Ectodermal cell (in vitro differentiated cells): Measurements from ENCODE around the gene HMGB1.

ENCODE experiments used
- H3K27ac ChIP-seq: 2 replicates; pipeline ENCODE4 v1.7.0; 2013; ENCODE audit warnings: mild to moderate bottlenecking, low read depth, low read length; ENCODE audit not compliant: insufficient read depth, poor library complexity, severe bottlenecking
- H3K27me3 ChIP-seq: 2 replicates; pipeline ENCODE4 v1.7.0; 2013; ENCODE audit warnings: mild to moderate bottlenecking, low read length; ENCODE audit not compliant: insufficient read depth, control insufficient read depth, poor library complexity, severe bottlenecking
- H3K36me3 ChIP-seq: one replicate; pipeline ENCODE4 v1.7.0; 2013; ENCODE audit warnings: low read length; ENCODE audit not compliant: control insufficient read depth, insufficient read depth
- H3K4me1 ChIP-seq: one replicate; pipeline ENCODE4 v1.7.0; 2013; ENCODE audit warnings: low read length; ENCODE audit not compliant: control insufficient read depth, insufficient read depth
- H3K4me3 ChIP-seq: 2 replicates; pipeline ENCODE4 v1.7.0; 2013; ENCODE audit warnings: low read depth, low read length, control low read depth; ENCODE audit not compliant: insufficient read depth
- H3K9me3 ChIP-seq: 2 replicates; pipeline ENCODE4 v1.7.0; 2013; ENCODE audit warnings: mild to moderate bottlenecking, low read length, moderate library complexity; ENCODE audit not compliant: control insufficient read depth
- WGBS, 2 experiments: methylation state at CpG; one replicate each; pipeline ENCODE4 v1.1.7; 2013; ENCODE audit warnings: missing lambda C conversion rate in 2 of 2; 5-methylcytosine and 5-hydroxymethylcytosine counted together

Gene HMGB1

DNA sequence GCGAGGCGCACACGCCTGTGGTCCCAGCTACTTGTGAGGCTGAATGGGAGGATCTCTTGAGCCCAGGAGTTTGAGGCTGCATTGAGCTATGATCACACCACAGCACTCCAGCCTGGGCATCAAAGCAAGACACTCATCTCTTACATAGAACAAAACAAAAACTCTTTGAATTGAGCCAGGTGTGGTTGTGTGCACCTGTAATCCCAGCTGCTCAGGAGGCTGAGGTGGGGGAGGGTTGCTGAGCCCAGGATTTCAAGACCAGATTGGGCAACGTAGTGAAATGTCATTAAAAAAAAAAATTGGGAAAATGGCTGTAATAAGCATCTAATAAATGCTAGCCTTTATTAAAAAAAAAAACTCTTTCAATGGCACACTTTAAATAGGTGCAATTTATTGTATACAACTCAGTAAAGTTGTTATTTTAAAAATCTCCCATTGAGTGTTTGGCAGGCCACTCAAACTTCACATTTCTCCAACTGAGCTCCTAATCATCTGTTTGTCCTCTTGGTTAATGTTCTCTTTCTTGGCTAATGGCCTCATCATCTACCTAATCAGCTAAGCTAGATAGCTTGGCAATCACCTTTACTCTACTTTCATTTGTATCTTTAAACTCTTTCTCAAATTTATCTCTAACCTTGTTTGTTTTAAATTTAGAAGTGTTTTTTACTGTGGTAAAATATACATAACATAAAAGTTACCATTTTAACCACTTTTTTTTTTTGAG, 28.1 kb upstream of the HMGB1 start:
- Histone ChIP-seq H3K27me3 (no peaks in the 10 kb centered on the region), H3K27ac (no peak overlapping the region), H3K4me1 (no peaks in the 10 kb centered on the region), H3K4me3 (no peak overlapping the region), H3K36me3 (no peaks in the 10 kb centered on the region), H3K9me3 (no peaks in the 10 kb centered on the region)
- 87 to 91% methylated on average over 4 of the region's 4 CpGs for WGBS, 2 experiments

DNA sequence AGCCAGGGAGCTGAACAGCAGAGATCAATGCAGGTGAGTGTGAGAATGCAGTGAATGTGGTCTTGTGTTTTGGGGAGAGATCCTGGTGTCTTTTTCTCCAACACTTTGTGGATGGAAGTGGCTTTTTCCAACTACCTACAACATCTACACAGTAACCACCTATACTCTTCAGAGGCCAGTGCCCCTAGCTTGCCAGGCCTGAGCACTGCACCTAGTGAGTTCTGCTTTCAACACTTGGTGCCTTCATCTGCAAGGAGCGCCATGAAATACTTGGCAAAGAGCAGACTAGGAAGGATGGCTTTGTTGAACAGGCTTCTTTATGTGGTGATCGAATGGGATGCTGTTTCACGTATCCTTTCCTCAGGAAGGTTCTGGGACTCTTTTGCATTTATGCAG, 21.3 kb upstream of the HMGB1 start:
- H3K9me3 ChIP-seq, result no peaks in the 10 kb centered on the region
- no peak overlapping the region for H3K27ac ChIP-seq
- no peaks in the 10 kb centered on the region for H3K36me3 ChIP-seq
- WGBS, 2 experiments, result 88 to 96% methylated on average over 3 of the region's 3 CpGs
- no peaks in the 10 kb centered on the region for H3K27me3 ChIP-seq
- no peaks in the 10 kb centered on the region for H3K4me1 ChIP-seq
- no peak overlapping the region for H3K4me3 ChIP-seq

DNA sequence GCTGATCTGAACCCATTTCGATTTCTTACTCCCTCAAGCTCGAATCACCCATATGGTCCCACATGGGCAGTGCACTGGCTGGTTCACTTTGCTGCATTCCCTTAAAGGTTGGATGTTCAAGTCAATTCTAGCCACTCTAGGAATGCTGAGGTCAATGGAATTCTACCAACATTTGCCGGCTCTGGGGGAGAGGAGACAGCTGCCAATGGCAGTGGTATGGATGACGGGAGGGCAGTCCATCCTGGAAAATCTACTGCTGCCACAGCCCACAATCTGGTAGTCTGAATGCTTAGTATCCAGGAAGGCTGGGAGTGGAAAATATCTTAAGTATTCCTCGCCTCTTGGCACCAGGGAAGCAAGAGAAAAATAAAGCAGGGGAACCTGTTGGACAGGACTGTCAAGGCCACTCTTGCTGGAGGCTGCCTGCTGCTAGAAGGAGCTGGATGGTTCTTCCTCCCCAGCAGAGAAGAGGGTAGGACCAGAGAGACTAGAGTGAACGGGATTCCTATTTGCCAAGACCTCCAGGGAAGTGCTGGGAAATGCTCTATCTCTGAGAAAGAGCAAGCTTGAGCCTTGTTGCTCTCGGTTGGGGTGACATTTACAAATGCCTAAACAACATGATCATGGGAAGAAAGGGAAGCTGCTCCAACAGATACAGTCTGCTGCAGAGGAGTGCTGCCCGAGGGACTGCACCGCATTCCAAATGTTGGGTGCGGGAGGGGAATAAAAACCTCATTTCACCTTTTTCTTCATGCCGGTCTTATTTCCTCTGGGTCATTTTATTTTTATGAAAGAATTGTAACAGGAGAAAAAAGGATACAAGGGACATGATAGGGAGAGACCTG, 20.7 kb upstream of the HMGB1 start:
- no peak overlapping the region for H3K27ac ChIP-seq
- H3K36me3 ChIP-seq, result no peaks in the 10 kb centered on the region
- H3K9me3 ChIP-seq, result no peaks in the 10 kb centered on the region
- H3K4me1 ChIP-seq, result no peaks in the 10 kb centered on the region
- no peaks in the 10 kb centered on the region for H3K27me3 ChIP-seq
- 78 to 79% methylated on average over 11 of the region's 11 CpGs for WGBS, 2 experiments
- no peak overlapping the region for H3K4me3 ChIP-seq

DNA sequence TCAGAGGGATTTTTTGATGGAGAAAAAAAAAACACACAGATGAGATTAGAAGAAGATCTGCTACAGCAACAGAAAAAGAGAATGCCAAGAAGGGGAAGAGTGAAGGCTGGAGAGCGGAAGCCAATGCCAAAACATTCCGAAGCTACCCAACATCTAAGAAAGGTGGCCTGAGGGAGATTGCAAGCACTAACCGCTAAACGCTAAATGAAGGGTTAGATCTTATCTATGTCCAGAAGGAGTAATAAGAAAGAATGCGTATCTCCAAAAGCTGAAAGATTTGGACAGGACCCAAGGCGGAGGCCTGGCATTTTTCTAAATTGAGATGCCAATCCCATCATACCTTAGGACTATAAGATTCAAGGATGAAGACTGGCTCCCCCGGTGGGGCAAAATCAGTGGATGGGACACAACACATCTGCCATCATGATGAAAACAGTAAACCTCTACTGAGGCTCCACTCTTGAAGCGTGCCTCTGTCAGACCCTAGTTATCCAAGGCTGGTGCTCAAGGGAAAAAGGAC, 15.6 kb upstream of the HMGB1 start:
- H3K9me3 ChIP-seq, result no peaks in the 10 kb centered on the region
- no peaks in the 10 kb centered on the region for H3K36me3 ChIP-seq
- no peaks in the 10 kb centered on the region for H3K27me3 ChIP-seq
- H3K27ac ChIP-seq, result no peak overlapping the region
- H3K4me3 ChIP-seq, result no peak overlapping the region
- H3K4me1 ChIP-seq, result no peaks in the 10 kb centered on the region
- WGBS, 2 experiments, result 95 to 97% methylated on average over 8 of the region's 8 CpGs

DNA sequence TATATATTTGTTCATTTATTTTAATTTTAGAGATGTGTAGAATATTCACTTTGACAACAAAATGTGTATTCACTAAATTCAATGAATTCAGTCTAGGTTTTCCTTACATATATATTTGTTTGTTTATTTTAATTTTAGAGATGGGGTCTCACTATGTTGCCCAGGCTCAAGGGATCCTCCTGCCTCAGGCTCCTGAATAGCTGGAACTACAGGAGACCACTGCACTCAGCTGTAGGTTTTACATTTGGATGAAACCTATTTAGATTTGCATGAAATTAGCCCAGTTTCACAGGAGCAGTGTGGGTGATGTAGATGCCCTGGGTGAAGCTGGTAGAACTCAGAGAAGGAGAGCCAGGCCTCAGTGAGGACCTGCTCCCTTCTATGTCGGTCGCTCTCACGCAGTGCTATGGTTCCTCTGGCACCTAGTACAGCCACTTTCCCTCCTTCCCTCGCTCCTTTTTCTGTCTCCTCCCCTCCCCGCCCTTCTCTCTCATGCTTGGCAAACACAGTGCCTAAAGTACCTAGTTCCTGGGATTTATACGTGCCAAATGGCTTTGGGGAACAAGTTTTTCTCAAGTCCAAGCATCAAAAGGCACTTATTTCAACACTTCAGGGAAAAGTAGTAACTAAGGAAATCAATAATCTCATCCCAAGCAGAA, 14.7 kb upstream of the HMGB1 start:
- Histone ChIP-seq H3K4me1 (no peaks in the 10 kb centered on the region), H3K4me3 (no peak overlapping the region), H3K9me3 (no peaks in the 10 kb centered on the region), H3K36me3 (no peaks in the 10 kb centered on the region), H3K27me3 (no peaks in the 10 kb centered on the region), H3K27ac (no peak overlapping the region)
- WGBS, 2 experiments, result 78 to 88% methylated on average over 6 of the region's 6 CpGs

DNA sequence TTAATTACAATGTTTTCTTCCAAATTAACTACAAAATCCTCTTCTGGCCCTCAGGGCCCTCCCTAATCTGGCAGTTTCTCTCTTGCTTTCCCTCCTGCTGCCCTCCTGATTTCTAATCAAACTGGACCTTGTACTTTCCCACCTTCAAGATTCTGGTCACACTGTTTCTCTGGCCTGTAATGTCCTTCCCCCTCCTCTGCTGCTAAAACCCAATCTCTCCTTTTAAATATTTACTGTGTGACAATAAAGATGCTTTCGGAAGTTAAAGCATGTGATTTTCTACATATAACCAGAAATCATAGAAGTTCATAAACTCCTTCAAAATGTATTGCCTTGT, 14.1 kb upstream of the HMGB1 start:
- H3K27ac ChIP-seq, result no peak overlapping the region
- H3K4me3 ChIP-seq, result no peak overlapping the region
- WGBS, 2 experiments, result 100% methylated on average over 1 of the region's 1 CpG; no CpG with 5 or more reads in 1 of the 2 experiments

DNA sequence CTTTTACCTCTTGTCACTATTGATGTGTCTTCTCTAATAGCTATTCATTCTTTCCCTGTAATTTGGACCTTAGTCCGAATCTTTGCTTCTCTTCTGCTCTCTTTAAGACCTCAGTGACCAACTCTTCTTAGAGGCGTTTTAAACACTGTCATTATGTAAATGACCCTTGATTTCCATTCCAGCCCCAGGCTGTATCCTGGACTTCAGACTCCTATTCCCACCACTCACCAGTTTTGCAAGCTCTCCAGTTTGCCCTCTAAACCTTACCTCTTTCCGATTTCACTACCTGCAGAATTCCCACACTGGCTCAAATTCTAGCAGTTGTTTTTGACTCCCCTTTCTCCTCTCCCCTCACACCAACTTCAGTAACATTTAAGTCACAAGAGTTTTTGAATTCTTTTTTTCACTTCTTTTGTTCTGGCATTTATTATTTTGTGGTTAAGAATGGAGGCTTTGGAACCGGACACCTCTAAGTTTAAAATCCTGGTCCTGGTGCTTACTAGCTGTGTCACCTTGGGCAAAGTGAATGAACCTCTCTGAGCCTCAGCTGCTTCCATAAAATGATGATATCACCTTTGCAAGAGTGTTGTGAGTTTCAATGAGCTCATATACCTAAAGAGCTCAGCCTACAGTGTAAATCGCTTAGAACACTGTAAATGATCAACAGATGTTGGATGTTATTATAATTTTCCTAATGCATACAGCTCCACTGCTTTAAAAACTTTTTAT, 13.6 kb upstream of the HMGB1 start:
- no peaks in the 10 kb centered on the region for H3K9me3 ChIP-seq
- H3K36me3 ChIP-seq, result no peaks in the 10 kb centered on the region
- WGBS, 2 experiments, result 69 to 74% methylated on average over 4 to 5 of the region's 5 CpGs
- H3K4me1 ChIP-seq, result no peaks in the 10 kb centered on the region
- H3K27ac ChIP-seq, result no peak overlapping the region
- no peaks in the 10 kb centered on the region for H3K27me3 ChIP-seq
- no peak overlapping the region for H3K4me3 ChIP-seq

More for the DNA sequence above, 14.1 kb upstream of the HMGB1 start:
- Histone ChIP-seq H3K4me1 (no peaks in the 10 kb centered on the region), H3K9me3 (no peaks in the 10 kb centered on the region), H3K27me3 (no peaks in the 10 kb centered on the region), H3K36me3 (no peaks in the 10 kb centered on the region)

DNA sequence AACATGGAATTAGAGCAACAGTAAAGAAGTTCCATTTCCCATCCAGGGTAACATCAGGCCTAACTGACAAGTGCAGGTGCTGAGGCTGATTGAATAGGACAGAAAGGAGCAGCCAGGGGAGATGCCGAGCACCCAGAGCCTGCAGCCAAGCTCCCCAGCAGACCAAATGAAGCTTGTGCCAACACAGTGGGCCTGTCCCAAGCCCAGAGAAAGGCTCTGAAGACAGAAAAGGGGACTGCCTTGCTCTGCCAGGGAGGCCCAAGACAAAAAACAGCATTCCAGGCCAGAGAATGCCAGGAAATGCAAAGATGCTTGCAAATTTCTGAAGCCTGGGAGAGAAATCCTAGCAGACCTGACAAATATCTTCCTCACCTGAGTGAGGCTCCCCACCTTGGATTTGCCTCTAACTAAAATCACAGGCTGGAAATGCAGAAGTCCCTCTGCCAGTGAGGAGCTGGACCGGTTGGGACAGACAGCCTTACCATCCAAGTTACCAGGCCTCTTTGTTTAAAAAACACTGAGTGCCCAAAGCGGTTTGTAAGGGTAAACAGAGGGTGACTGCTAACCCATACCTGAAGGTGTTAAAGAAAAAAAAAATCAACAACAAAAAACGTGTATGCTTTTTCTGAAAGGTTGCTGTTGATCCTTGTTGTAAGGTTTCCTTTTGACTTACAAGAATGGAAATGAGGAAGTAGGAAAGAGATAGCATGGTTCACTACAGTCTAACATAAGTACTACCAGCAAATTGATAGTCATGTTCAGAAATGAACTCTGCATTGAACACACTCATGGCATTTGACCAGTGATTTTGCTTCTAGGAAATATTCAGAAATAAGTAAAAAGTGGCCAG, 11.8 kb upstream of the HMGB1 start:
- Histone ChIP-seq H3K4me3 (no peak overlapping the region), H3K9me3 (no peaks in the 10 kb centered on the region), H3K27ac (no peak overlapping the region), H3K27me3 (no peaks in the 10 kb centered on the region), H3K4me1 (no peaks in the 10 kb centered on the region), H3K36me3 (no peaks in the 10 kb centered on the region)
- 53 to 54% methylated on average over 4 of the region's 4 CpGs for WGBS, 2 experiments

DNA sequence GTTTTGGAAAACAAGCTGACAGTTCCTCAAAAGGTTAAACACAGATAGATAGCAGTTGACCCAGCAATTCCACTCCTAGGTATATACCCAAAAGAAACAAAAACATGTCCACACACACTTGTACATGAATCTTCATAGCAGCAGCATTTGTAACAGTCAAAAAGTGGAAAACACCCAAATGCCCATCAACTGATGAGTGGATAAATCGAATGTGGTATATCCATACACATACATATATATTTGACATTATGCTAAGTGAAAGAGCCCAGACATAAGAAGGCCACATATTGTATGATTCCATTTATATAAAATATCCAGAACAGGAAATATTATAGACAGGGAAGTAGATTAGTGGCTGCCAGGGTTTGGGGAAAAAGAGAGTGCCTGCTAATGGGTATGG, 7.9 kb upstream of the HMGB1 start:
- no peaks in the 10 kb centered on the region for H3K9me3 ChIP-seq
- no peaks in the 10 kb centered on the region for H3K36me3 ChIP-seq
- no peaks in the 10 kb centered on the region for H3K4me1 ChIP-seq
- 100% methylated on average over 1 of the region's 1 CpG; no CpG with 5 or more reads in 1 of the 2 experiments for WGBS, 2 experiments
- no peaks in the 10 kb centered on the region for H3K27me3 ChIP-seq
- no peak overlapping the region for H3K27ac ChIP-seq
- no peak overlapping the region for H3K4me3 ChIP-seq
